Measurements from ENCODE around the gene PATZ1. TPM values are rescaled to one million over a fixed set of nuclear protein-coding genes. Genes with fewer than 3 reads are reported as not detected.

Gene PATZ1
- total RNA-seq, 1 donor from 2014 or later = 60.7 TPM

DNA sequence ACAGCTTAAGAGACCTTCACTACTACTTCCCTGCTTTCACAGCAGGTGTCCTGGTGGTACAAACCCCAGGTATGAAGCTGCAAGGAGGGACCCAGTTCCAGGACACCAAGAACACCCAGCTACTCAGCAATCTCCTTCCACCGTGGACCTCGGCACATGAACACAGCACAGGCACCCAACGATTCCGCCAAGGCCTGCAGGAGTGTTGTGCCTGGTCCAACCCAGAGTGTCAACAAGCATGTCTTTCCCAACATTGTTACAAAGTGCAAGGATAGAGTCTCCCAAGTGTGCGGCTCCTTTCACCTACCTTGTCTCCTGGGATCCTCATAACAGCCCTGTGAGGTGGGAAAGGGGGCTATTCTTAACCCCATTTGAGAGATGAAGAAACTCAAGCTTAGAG lies 11.8 kb downstream of the PATZ1 start:
- TF ChIP-seq, protein P1, sequence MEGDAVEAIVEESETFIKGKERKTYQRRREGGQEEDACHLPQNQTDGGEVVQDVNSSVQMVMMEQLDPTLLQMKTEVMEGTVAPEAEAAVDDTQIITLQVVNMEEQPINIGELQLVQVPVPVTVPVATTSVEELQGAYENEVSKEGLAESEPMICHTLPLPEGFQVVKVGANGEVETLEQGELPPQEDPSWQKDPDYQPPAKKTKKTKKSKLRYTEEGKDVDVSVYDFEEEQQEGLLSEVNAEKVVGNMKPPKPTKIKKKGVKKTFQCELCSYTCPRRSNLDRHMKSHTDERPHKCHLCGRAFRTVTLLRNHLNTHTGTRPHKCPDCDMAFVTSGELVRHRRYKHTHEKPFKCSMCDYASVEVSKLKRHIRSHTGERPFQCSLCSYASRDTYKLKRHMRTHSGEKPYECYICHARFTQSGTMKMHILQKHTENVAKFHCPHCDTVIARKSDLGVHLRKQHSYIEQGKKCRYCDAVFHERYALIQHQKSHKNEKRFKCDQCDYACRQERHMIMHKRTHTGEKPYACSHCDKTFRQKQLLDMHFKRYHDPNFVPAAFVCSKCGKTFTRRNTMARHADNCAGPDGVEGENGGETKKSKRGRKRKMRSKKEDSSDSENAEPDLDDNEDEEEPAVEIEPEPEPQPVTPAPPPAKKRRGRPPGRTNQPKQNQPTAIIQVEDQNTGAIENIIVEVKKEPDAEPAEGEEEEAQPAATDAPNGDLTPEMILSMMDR (IDR thresholded peaks at IDR 0.05; ENCODE audit: insufficient read depth, low read length, poor library complexity, severe bottlenecking) = no peak
- H3K4me3 ChIP-seq (ENCODE audit: low read depth, low read length) = no peak overlapping the region
- no peaks in the 10 kb centered on the region for H3K27me3 ChIP-seq (ENCODE audit: control insufficient read depth, insufficient read depth, low read length)
- no peak for DNase-seq (ENCODE audit: low read depth)
- peaks cover 4% of the 10 kb centered on the region for H3K36me3 ChIP-seq (ENCODE audit: control insufficient read depth, insufficient read depth, low read length)

DNA sequence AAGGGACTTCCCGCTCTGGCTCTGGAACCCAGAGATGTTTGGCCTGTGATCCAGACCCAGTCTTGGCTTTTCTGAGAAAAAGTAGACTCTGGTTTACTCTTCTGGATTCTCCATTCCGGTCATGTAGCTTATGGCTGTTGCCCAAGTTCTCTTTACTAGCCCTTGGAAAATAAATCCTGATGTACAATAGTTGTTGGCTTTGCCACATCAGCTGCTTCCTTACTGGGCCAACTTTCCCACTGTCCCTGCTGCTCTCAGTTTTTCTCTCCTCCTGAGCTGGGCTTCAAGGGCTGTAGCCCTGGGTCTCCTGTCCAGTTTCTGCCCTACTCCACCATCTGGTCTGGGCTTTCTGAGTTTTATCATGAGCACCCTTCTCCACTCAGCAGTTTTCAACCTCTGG lies 12.5 kb downstream of the PATZ1 start:
- TF ChIP-seq, protein P1 (IDR thresholded peaks at IDR 0.05; ENCODE audit: insufficient read depth, low read length, poor library complexity, severe bottlenecking) = no peak
- H3K27me3 ChIP-seq (ENCODE audit: control insufficient read depth, insufficient read depth, low read length) = no peaks in the 10 kb centered on the region
- no peak for DNase-seq (ENCODE audit: low read depth)
- no peak overlapping the region for H3K4me3 ChIP-seq (ENCODE audit: low read depth, low read length)
- peaks cover 4% of the 10 kb centered on the region for H3K36me3 ChIP-seq (ENCODE audit: control insufficient read depth, insufficient read depth, low read length)

DNA sequence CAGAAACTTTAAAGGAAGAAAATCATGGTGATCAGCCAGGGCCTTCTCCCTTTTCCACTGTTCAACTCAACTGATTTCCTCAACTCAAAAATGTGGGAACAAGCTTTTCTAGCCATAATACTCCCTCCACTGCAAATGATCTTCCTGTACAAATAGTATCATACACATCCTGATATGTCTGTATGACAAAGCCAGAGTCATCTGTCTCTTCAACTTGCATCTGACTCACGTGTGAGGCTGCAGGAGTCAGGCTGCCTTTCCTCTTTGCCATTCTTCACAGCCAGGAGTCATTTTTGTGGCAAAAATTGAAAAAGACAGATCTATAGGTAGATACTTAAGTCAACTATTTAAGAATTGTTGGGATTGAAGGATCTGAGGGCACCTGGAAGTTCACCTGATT lies 13.3 kb downstream of the PATZ1 start:
- TF ChIP-seq, protein P1 (IDR thresholded peaks at IDR 0.05; ENCODE audit: insufficient read depth, low read length, poor library complexity, severe bottlenecking) = no peak
- peaks cover 4% of the 10 kb centered on the region for H3K36me3 ChIP-seq (ENCODE audit: control insufficient read depth, insufficient read depth, low read length)
- no peak for DNase-seq (ENCODE audit: low read depth)
- no peak overlapping the region for H3K4me3 ChIP-seq (ENCODE audit: low read depth, low read length)
- H3K27me3 ChIP-seq (ENCODE audit: control insufficient read depth, insufficient read depth, low read length) = no peaks in the 10 kb centered on the region

DNA sequence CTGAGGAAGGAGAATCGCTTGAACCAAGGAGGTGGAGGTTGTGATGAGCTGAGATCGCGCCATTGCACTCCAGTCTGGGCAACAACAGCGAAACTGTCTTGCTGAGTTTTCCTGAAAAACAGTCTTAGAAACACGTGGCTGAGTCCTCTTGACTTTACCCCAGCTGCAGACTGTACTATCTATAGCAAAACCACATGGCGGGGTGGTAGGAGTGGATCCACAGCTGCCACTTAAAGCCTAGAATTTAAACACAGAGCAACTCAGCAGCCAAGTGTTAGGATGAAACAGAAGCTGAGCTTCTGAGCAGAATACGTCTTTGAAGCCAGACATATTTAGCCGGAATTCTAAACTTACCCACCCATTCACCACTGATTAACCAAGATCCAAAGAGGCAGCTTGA lies 14.1 kb downstream of the PATZ1 start:
- TF ChIP-seq, protein P1 (IDR thresholded peaks at IDR 0.05; ENCODE audit: insufficient read depth, low read length, poor library complexity, severe bottlenecking) = no peak
- no peaks in the 10 kb centered on the region for H3K27me3 ChIP-seq (ENCODE audit: control insufficient read depth, insufficient read depth, low read length)
- DNase-seq (ENCODE audit: low read depth) = no peak
- H3K4me3 ChIP-seq (ENCODE audit: low read depth, low read length) = no peak overlapping the region
- peaks cover 4% of the 10 kb centered on the region for H3K36me3 ChIP-seq (ENCODE audit: control insufficient read depth, insufficient read depth, low read length)

DNA sequence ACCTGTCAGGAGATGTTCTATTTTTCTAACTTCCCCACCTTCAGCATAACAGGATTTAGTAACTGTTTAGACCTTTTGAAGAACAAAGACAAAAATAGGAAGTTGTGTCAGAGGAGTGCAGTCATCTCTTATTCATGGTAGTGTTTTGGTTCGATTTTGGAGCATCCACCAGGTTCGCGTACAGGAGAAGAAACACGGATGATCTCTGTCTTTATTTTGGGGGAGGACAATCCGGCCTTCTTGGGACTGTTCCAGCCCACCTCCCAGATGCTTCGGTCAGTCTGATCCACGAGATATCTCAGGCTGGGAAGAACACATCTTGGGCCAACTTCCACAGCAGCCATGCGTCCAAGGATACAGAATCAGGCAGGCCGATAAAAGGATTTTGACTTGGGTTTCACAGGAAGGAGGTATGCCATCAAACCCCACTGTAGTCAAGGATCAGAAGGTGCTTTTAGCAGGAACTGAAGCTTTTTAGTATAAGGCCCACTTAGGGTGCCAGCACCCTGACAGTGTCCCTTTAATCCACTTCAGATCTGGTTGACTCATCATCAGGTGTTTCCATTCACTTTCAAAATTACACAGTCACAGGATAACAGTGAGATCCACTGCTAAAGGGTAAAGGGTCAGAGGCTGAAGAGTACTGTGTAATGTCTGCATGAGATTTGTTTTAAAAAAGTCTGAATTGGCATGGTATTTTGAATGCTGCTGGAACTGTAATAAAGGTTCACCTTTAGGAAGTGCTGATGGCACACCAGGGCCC lies 16.5 kb downstream of the PATZ1 start:
- no peak for DNase-seq (ENCODE audit: low read depth)
- Histone ChIP-seq H3K4me3 (ENCODE audit: low read depth, low read length) (no peak overlapping the region), H3K27me3 (ENCODE audit: control insufficient read depth, insufficient read depth, low read length) (no peaks in the 10 kb centered on the region), H3K36me3 (ENCODE audit: control insufficient read depth, insufficient read depth, low read length) (no peaks in the 10 kb centered on the region)
- TF ChIP-seq, protein P1 (IDR thresholded peaks at IDR 0.05; ENCODE audit: insufficient read depth, low read length, poor library complexity, severe bottlenecking) = no peak

DNA sequence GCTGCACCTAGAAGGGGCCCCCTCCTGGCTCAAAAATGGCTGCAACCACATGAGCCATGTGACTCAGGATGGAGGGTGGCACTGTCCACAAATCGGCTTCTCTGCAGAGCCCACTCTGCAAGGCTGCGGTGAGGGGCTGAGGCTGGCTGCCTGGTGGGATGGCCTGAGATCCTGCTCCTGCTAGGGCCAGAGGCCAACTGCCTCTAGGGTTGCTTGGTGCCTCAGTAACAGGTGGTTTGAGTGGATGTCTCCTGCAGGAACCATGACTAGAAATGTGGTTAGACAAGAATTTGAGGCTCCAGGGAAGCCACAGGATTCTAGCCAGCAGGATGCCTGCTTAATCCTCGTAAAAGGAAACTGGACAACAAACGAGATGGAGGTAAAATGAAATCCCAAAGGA lies 17.1 kb downstream of the PATZ1 start:
- H3K36me3 ChIP-seq (ENCODE audit: control insufficient read depth, insufficient read depth, low read length) = no peaks in the 10 kb centered on the region
- H3K27me3 ChIP-seq (ENCODE audit: control insufficient read depth, insufficient read depth, low read length) = no peaks in the 10 kb centered on the region
- TF ChIP-seq, protein P1 (IDR thresholded peaks at IDR 0.05; ENCODE audit: insufficient read depth, low read length, poor library complexity, severe bottlenecking) = no peak
- H3K4me3 ChIP-seq (ENCODE audit: low read depth, low read length) = no peak overlapping the region
- no peak for DNase-seq (ENCODE audit: low read depth)
